H1 (cell line): ENCODE measurements around the gene SNAI1. TPM values are rescaled to one million over a fixed set of nuclear protein-coding genes. Genes with fewer than 3 reads are reported as not detected.

Experiments
- BACH1 ChIP-seq: IDR thresholded peaks from 2 replicates; pipeline ENCODE4 v1.6.1; 2012; ENCODE audit warnings: low read length, improper control_type of control experiment
- CBX8 ChIP-seq: fragments of 300-800, 300-1000 bp; sonication (generic); IDR thresholded peaks from 2 replicates; pipeline ENCODE4 v1.7.1; 2016; ENCODE audit warnings: low read depth, low read length, borderline replicate concordance
- EGR1 ChIP-seq: IDR thresholded peaks from 2 replicates; pipeline ENCODE4 v1.6.1; 2011; ENCODE audit warnings: low read depth, low read length, borderline replicate concordance
- FOSL1 ChIP-seq: IDR thresholded peaks from 2 replicates; pipeline ENCODE4 v1.6.1; 2011; ENCODE audit warnings: mild to moderate bottlenecking, low read depth, low read length, moderate library complexity; ENCODE audit not compliant: insufficient read depth
- GABPA ChIP-seq: IDR thresholded peaks from 2 replicates; pipeline ENCODE4 v1.6.1; 2011; ENCODE audit warnings: mild to moderate bottlenecking, low read length, moderate library complexity, borderline replicate concordance; ENCODE audit not compliant: insufficient read depth
- USF2 ChIP-seq: IDR thresholded peaks from 2 replicates; pipeline ENCODE4 v1.6.1; 2011; ENCODE audit warnings: low read length, improper control_type of control experiment
- ZNF274 ChIP-seq: IDR thresholded peaks from 2 replicates; pipeline ENCODE4 v1.7.0; 2012; ENCODE audit warnings: low read length, borderline replicate concordance; ENCODE audit errors: extremely low read depth
- polyA plus RNA-seq, 7 experiments: library from polyadenylated mRNA; depleted of rRNA in 3 of 7; stranded (reverse) in 5 of 7; unstranded in 2 of 7; fragments of >200 nt in 5 of 7; fragments of 200-250 nt in 2 of 7; gene quantifications; 1 replicate in 5 of 7; 2 replicates in 1 of 7; 4 replicates in 1 of 7; pipeline versions ENCODE4 v1.2.1 to v1.2.3, GENCODE V29; 2011 to 2013; ENCODE audit warnings: missing spikeins in 2 of 7, mixed read lengths in 2 of 7
- total RNA-seq: library from RNA; stranded (reverse); fragmentation: NEBNext Ultra II Directional; extraction: Animal tissue kit (Norgen Biotek cat#: 25700); gene quantifications from 2 replicates; pipeline ENCODE4 v1.2.1, GENCODE V29; 2021

The SNAI1 gene
- total and polyA plus RNA-seq, 2 of the 8 experiments (the other 6 are each of a cell fraction or from before 2014, with no cell fraction given) = 6.5 to 8.0 TPM

- TF ChIP-seq EGR1 = no peak
- TF ChIP-seq CBX8 = no peak
- no peak for TF ChIP-seq ZNF274
- TF ChIP-seq USF2 = no peak
- TF ChIP-seq BACH1 = no peak
- TF ChIP-seq GABPA = no peak
- TF ChIP-seq FOSL1 = no peak
These were observed 2.4 kb downstream of the SNAI1 start (continued) for GRCh38 chr20:49985157-49985556.
